22Rv1 (cell line): Measurements from ENCODE around the gene BET1.

Experiments used
- H3K27ac ChIP-seq: fragments of 450-650 bp; 2 replicates; pipeline ENCODE4 v1.5.1; 2017
- CTCF ChIP-seq: fragments of 450-650 bp; IDR thresholded peaks from 2 replicates; pipeline ENCODE4 v1.5.1; 2017; ENCODE audit warnings: mild to moderate bottlenecking
- ZFX ChIP-seq: fragments of 450-650 bp; IDR thresholded peaks from 2 replicates; pipeline ENCODE4 v1.6.1; 2017; ENCODE audit warnings: antibody characterized with exemption, borderline replicate concordance

The BET1 gene

GRCh38 chr7:94045581-94045980 lies 41.4 kb upstream of the BET1 start:
- TF ChIP-seq CTCF = no peak
- TF ChIP-seq ZFX = no peak
- no peak overlapping the region for H3K27ac ChIP-seq

- TF ChIP-seq ZFX (no peak), CTCF (no peak)
- no peak overlapping the region for H3K27ac ChIP-seq
These were observed 40.7 kb upstream of the BET1 start for GRCh38 chr7:94044806-94045205.

GRCh38 chr7:94043299-94043698 lies 39.1 kb upstream of the BET1 start:
- no peak for TF ChIP-seq ZFX
- no peak for TF ChIP-seq CTCF
- H3K27ac ChIP-seq = no peak overlapping the region

GRCh38 chr7:94042381-94042780 lies 38.2 kb upstream of the BET1 start:
- H3K27ac ChIP-seq = no peak overlapping the region
- no peak for TF ChIP-seq CTCF

GRCh38 chr7:94041529-94041928 lies 37.4 kb upstream of the BET1 start:
- TF ChIP-seq CTCF (no peak), ZFX (no peak)
- H3K27ac ChIP-seq = no peak overlapping the region

- TF ChIP-seq ZFX = no peak
- no peak for TF ChIP-seq CTCF
- H3K27ac ChIP-seq = no peak overlapping the region
These were observed 36.1 kb upstream of the BET1 start for GRCh38 chr7:94040254-94040653.

- H3K27ac ChIP-seq = no peak overlapping the region
- TF ChIP-seq CTCF (no peak), ZFX (no peak)
These were observed 35.3 kb upstream of the BET1 start for GRCh38 chr7:94039368-94040035.
